Caco-2 (cell line): ENCODE data around the gene ANKFY1. TPM values are rescaled to one million over a fixed set of nuclear protein-coding genes. Genes with fewer than 3 reads are reported as not detected.

Source experiments
- BruUV-seq: library from RNA; stranded (reverse); fragments of 400-500 nt; replicated peaks from 2 replicates; lab custom pipeline; 2021; lab: Mats Ljungman, UMichigan
- CTCF ChIA-PET: fragments of 300-600 bp; sonication (Branson Sonifier 250); formaldehyde crosslinking; loops from one replicate; lab custom pipeline; 2022; ENCODE audit warnings: antibody characterized with exemption; lab: Charles Lee
- POLR2A ChIA-PET: fragments of 300-600 bp; sonication (Branson Sonifier 250); formaldehyde crosslinking; loops from one replicate; lab custom pipeline; 2022; ENCODE audit warnings: antibody characterized with exemption; lab: Charles Lee
- DNase-seq, 2 experiments: peaks; one replicate each; pipeline versions ENCODE4 v3.0.0 to v3.0.0-alpha.2; 2020 to 2022
- H3K27me3 ChIP-seq: replicated peaks from 2 replicates; pipeline ENCODE4 v1.6.0; 2011; ENCODE audit warnings: low read length; ENCODE audit not compliant: control insufficient read depth, insufficient read depth
- H3K36me3 ChIP-seq: 2 replicates; pipeline ENCODE4 v1.5.1; 2011; ENCODE audit warnings: low read length; ENCODE audit not compliant: control insufficient read depth, insufficient read depth
- H3K4me1 ChIP-seq: fragments of 250-450 bp; sonication (Bioruptor Pico); 2 replicates; pipeline ENCODE4 v1.5.1; 2020; ENCODE audit warnings: mild to moderate bottlenecking
- H3K4me3 ChIP-seq: 2 replicates; pipeline ENCODE4 v1.5.1; 2011; ENCODE audit warnings: low read depth, mild to moderate bottlenecking, control low read depth, low read length
- H3K9me3 ChIP-seq: fragments of 250-450 bp; sonication (Bioruptor Pico); 2 replicates; pipeline ENCODE4 v1.5.1; 2020; ENCODE audit warnings: mild to moderate bottlenecking, moderate library complexity
- H3K27ac Mint-ChIP-seq: one replicate; pipeline ENCODE4 v1.8.0; 2022; ENCODE audit warnings: mixed read lengths; ENCODE audit not compliant: unreplicated experiment
- H3K27me3 Mint-ChIP-seq: one replicate; pipeline ENCODE4 v1.8.0; 2022; ENCODE audit warnings: mixed read lengths; ENCODE audit not compliant: insufficient read depth, unreplicated experiment
- H3K36me3 Mint-ChIP-seq: one replicate; pipeline ENCODE4 v1.8.0; 2022; ENCODE audit warnings: mild to moderate bottlenecking, mixed read lengths; ENCODE audit not compliant: insufficient read depth, unreplicated experiment
- H3K4me1 Mint-ChIP-seq: one replicate; pipeline ENCODE4 v1.8.0; 2022; ENCODE audit warnings: low read depth, mixed read lengths; ENCODE audit not compliant: unreplicated experiment
- H3K4me3 Mint-ChIP-seq: one replicate; pipeline ENCODE4 v1.8.0; 2022; ENCODE audit warnings: mild to moderate bottlenecking, moderate library complexity, mixed read lengths; ENCODE audit not compliant: unreplicated experiment
- H3K9me3 Mint-ChIP-seq: one replicate; pipeline ENCODE4 v1.8.0; 2022; ENCODE audit warnings: mixed read lengths; ENCODE audit not compliant: unreplicated experiment
- CTCF ChIP-seq, 2 experiments: fragments of 200-600 bp in 1 of 2; IDR thresholded peaks; 1 replicate in 1 of 2; 2 replicates in 1 of 2; pipeline versions ENCODE4 v1.5.1 to v1.8.0; 2011 to 2022; ENCODE audit warnings: antibody characterized with exemption in 1 of 2, control low read depth in 1 of 2, inconsistent platforms in 1 of 2, low read depth in 1 of 2, low read length in 1 of 2, mild to moderate bottlenecking in 1 of 2, moderate library complexity in 1 of 2; ENCODE audit not compliant: insufficient read depth in 1 of 2, severe bottlenecking in 1 of 2, unreplicated experiment in 1 of 2
- intact Hi-C: fragments of 100-400 bp; cut with micrococcal nuclease; formaldehyde crosslinking; loops from one replicate; pipeline ENCODE4 v1.10.0; 2022; ENCODE audit not compliant: unreplicated experiment
- total RNA-seq: library from RNA; stranded (reverse); gene quantifications from 2 replicates; pipeline ENCODE4 v1.2.3, GENCODE V29; 2022

The ANKFY1 gene
- total RNA-seq, 1 experiment from 2014 or later: 25.0 TPM

GRCh38 chr17:4205917-4206316 lies 57.9 kb downstream of the ANKFY1 start:
- Mint-ChIP-seq H3K4me1 (no peaks in the 10 kb centered on the region), H3K4me3 (no peak overlapping the region), H3K9me3 (no peaks in the 10 kb centered on the region), H3K36me3 (peaks cover 15% of the 10 kb centered on the region), H3K27ac (no peak overlapping the region), H3K27me3 (no peaks in the 10 kb centered on the region)
- H3K9me3 ChIP-seq: no peaks in the 10 kb centered on the region
- H3K36me3 ChIP-seq: no peaks in the 10 kb centered on the region
- CTCF ChIA-PET: no interaction called here
- TF ChIP-seq CTCF (IDR thresholded peaks at IDR 0.05; ENCODE audit: insufficient read depth in 1 of 2, low read depth in 1 of 2, low read length in 1 of 2, severe bottlenecking in 1 of 2, unreplicated experiment in 1 of 2): no peak
- no peaks in the 10 kb centered on the region for H3K4me1 ChIP-seq
- H3K4me3 ChIP-seq: no peak overlapping the region
- BruUV-seq: no TSS peak
- no peaks in the 10 kb centered on the region for H3K27me3 ChIP-seq
- POLR2A ChIA-PET: no interaction called here
- no peak for DNase-seq
- intact Hi-C loops: no loop called here

GRCh38 chr17:4204710-4205173 lies 59.0 kb downstream of the ANKFY1 start:
- Mint-ChIP-seq H3K4me3 (no peak overlapping the region), H3K9me3 (no peaks in the 10 kb centered on the region), H3K4me1 (no peaks in the 10 kb centered on the region), H3K36me3 (peaks cover 15% of the 10 kb centered on the region), H3K27me3 (no peaks in the 10 kb centered on the region), H3K27ac (no peak overlapping the region)
- no peak for TF ChIP-seq CTCF (IDR thresholded peaks at IDR 0.05; ENCODE audit: insufficient read depth in 1 of 2, low read depth in 1 of 2, low read length in 1 of 2, severe bottlenecking in 1 of 2, unreplicated experiment in 1 of 2)
- Histone ChIP-seq H3K9me3 (no peaks in the 10 kb centered on the region), H3K4me3 (no peak overlapping the region), H3K27me3 (no peaks in the 10 kb centered on the region), H3K36me3 (no peaks in the 10 kb centered on the region), H3K4me1 (no peaks in the 10 kb centered on the region)
- no TSS peak for BruUV-seq
- POLR2A ChIA-PET: no interaction called here
- intact Hi-C loops: no loop called here
- CTCF ChIA-PET: no interaction called here
- DNase-seq: no peak

- POLR2A ChIA-PET: no interaction called here
- Histone ChIP-seq H3K9me3 (no peaks in the 10 kb centered on the region), H3K4me3 (no peak overlapping the region), H3K36me3 (no peaks in the 10 kb centered on the region), H3K4me1 (no peaks in the 10 kb centered on the region), H3K27me3 (no peaks in the 10 kb centered on the region)
- Mint-ChIP-seq H3K4me1 (no peaks in the 10 kb centered on the region), H3K4me3 (no peak overlapping the region), H3K27ac (no peak overlapping the region), H3K9me3 (no peaks in the 10 kb centered on the region), H3K36me3 (peaks cover 15% of the 10 kb centered on the region), H3K27me3 (no peaks in the 10 kb centered on the region)
- CTCF ChIA-PET: no interaction called here
- no TSS peak for BruUV-seq
- no peak for DNase-seq
- TF ChIP-seq CTCF (IDR thresholded peaks at IDR 0.05; ENCODE audit: insufficient read depth in 1 of 2, low read depth in 1 of 2, low read length in 1 of 2, severe bottlenecking in 1 of 2, unreplicated experiment in 1 of 2): no peak
- intact Hi-C loops: no loop called here
These were observed 59.6 kb downstream of the ANKFY1 start for GRCh38 chr17:4204190-4204589.
